ENCODE results near the gene STK38L.

STK38L gene

GRCh38 chr12:27343255-27344000 is 99.3 kb downstream of the STK38L start:
- in situ Hi-C loops (cut with MboI; ENCODE audit: low sequenced_read_pairs) = no loop called here

GRCh38 chr12:27344246-27344645 is 100.2 kb downstream of the STK38L start:
- in situ Hi-C loops (cut with MboI; ENCODE audit: low sequenced_read_pairs) = no loop called here

- in situ Hi-C loops (cut with MboI; ENCODE audit: low sequenced_read_pairs) = no loop called here
Measured at GRCh38 chr12:27344760-27345159, 100.7 kb downstream of the STK38L start.

GRCh38 chr12:27345376-27345775 is 101.3 kb downstream of the STK38L start:
- in situ Hi-C loops (cut with MboI; ENCODE audit: low sequenced_read_pairs) = no loop called here

GRCh38 chr12:27347779-27348178 is 103.7 kb downstream of the STK38L start:
- in situ Hi-C loops (cut with MboI; ENCODE audit: low sequenced_read_pairs) = no loop called here

GRCh38 chr12:27351476-27351875 is 107.4 kb downstream of the STK38L start:
- in situ Hi-C loops (cut with MboI; ENCODE audit: low sequenced_read_pairs) = no loop called here

GRCh38 chr12:27355486-27355885 is 111.4 kb downstream of the STK38L start:
- in situ Hi-C loops (cut with MboI; ENCODE audit: low sequenced_read_pairs) = no loop called here

- in situ Hi-C loops (cut with MboI; ENCODE audit: low sequenced_read_pairs) = no loop called here
Measured at GRCh38 chr12:27355979-27356378, 111.9 kb downstream of the STK38L start.

GRCh38 chr12:27359578-27360340 is 115.7 kb downstream of the STK38L start:
- in situ Hi-C loops (cut with MboI; ENCODE audit: low sequenced_read_pairs) = no loop called here

- in situ Hi-C loops (cut with MboI; ENCODE audit: low sequenced_read_pairs) = no loop called here
Measured at GRCh38 chr12:27361372-27361771, 117.3 kb downstream of the STK38L start.

GRCh38 chr12:27366621-27367020 is 122.5 kb downstream of the STK38L start:
- in situ Hi-C loops (cut with MboI; ENCODE audit: low sequenced_read_pairs) = no loop called here

- in situ Hi-C loops (cut with MboI; ENCODE audit: low sequenced_read_pairs) = no loop called here
Measured at GRCh38 chr12:27367078-27367477, 123.0 kb downstream of the STK38L start.
